Skeletal muscle tissue (tissue), 4 donors: ENCODE data around the gene CNEP1R1. TPM values are rescaled to one million over a fixed set of nuclear protein-coding genes. Genes with fewer than 3 reads are reported as not detected.

Source experiments
- H3K27ac ChIP-seq: one replicate; pipeline ENCODE4 v1.7.0; 2013; ENCODE audit warnings: mild to moderate bottlenecking, low read depth, low read length, inconsistent platforms
- H3K27me3 ChIP-seq, 3 donors: one replicate each; pipeline ENCODE4 v1.7.0; 2013; ENCODE audit warnings: low read length in 3 of 3; ENCODE audit not compliant: control insufficient read depth in 3 of 3, insufficient read depth in 3 of 3
- H3K36me3 ChIP-seq, 3 donors: one replicate each; pipeline ENCODE4 v1.7.0; 2013; ENCODE audit warnings: low read length in 3 of 3; ENCODE audit not compliant: control insufficient read depth in 3 of 3, insufficient read depth in 3 of 3
- H3K4me1 ChIP-seq, 3 donors: one replicate each; pipeline ENCODE4 v1.7.0; 2013; ENCODE audit warnings: low read length in 3 of 3, mild to moderate bottlenecking in 3 of 3; ENCODE audit not compliant: control insufficient read depth in 3 of 3, insufficient read depth in 3 of 3
- H3K4me3 ChIP-seq, 3 donors: one replicate each; pipeline ENCODE4 v1.7.0; 2013; ENCODE audit warnings: low read length in 3 of 3
- H3K9ac ChIP-seq, 3 donors: one replicate each; pipeline ENCODE4 v1.7.0; 2013; ENCODE audit warnings: low read length in 3 of 3, mild to moderate bottlenecking in 3 of 3, moderate library complexity in 2 of 3, low read depth in 1 of 3
- H3K9me3 ChIP-seq, 3 donors: one replicate each; pipeline ENCODE4 v1.7.0; 2013; ENCODE audit warnings: low read length in 3 of 3; ENCODE audit not compliant: control insufficient read depth in 3 of 3
- total RNA-seq: library from RNA; depleted of rRNA; stranded (reverse); fragments of >200 nt; gene quantifications from one replicate; pipeline ENCODE4 v1.2.3, GENCODE V29; 2014
- donor health status: Osteomylitis.

CNEP1R1 gene
- total RNA-seq, 1 donor from 2014 or later, result 34.4 TPM

- Histone ChIP-seq H3K36me3 (peaks cover 3 to 20% (median 15%) of the 10 kb centered on the region in 3 donors), H3K4me3 (no peak overlapping the region), H3K9ac (no peak overlapping the region), H3K27ac (no peak overlapping the region), H3K9me3 (no peaks in the 10 kb centered on the region), H3K4me1 (peaks cover 0 to 3% (median 0%) of the 10 kb centered on the region in 3 donors), H3K27me3 (peaks cover 0 to 3% (median 0%) of the 10 kb centered on the region in 3 donors)
Observed at GRCh38 chr16:50037662-50038220, 12.7 kb downstream of the CNEP1R1 start.

- H3K27ac ChIP-seq, result no peak overlapping the region
- H3K4me3 ChIP-seq, result no peak overlapping the region
- peaks cover 3 to 19% (median 14%) of the 10 kb centered on the region in 3 donors for H3K36me3 ChIP-seq
- no peaks in the 10 kb centered on the region for H3K9me3 ChIP-seq
- peaks cover 0 to 3% (median 0%) of the 10 kb centered on the region in 3 donors for H3K4me1 ChIP-seq
- H3K9ac ChIP-seq, result no peak overlapping the region
- H3K27me3 ChIP-seq, result peaks cover 0 to 3% (median 0%) of the 10 kb centered on the region in 3 donors
Observed at GRCh38 chr16:50038286-50038685, 13.3 kb downstream of the CNEP1R1 start.

- no peak overlapping the region for H3K9ac ChIP-seq
- H3K27me3 ChIP-seq, result peaks cover 0 to 3% (median under 1%) of the 10 kb centered on the region in 3 donors
- no peak overlapping the region for H3K4me3 ChIP-seq
- H3K9me3 ChIP-seq, result no peaks in the 10 kb centered on the region
- H3K36me3 ChIP-seq, result peaks cover 3 to 15% (median 12%) of the 10 kb centered on the region in 3 donors
- H3K4me1 ChIP-seq, result peaks cover 0 to 3% (median 0%) of the 10 kb centered on the region in 3 donors
- peak overlapping the region; percentile 15 for H3K27ac ChIP-seq
Observed at GRCh38 chr16:50038756-50039529, 13.9 kb downstream of the CNEP1R1 start.

- Histone ChIP-seq H3K4me3 (no peak overlapping the region), H3K27ac (no peak overlapping the region), H3K36me3 (peaks cover 3 to 8% (median 7%) of the 10 kb centered on the region in 3 donors), H3K4me1 (peaks cover 0 to 3% (median 0%) of the 10 kb centered on the region in 3 donors), H3K9ac (peak overlapping the region in 1 of 3 donors; percentile 19), H3K27me3 (peaks cover 0 to 3% (median 3%) of the 10 kb centered on the region in 3 donors), H3K9me3 (no peaks in the 10 kb centered on the region)
Observed at GRCh38 chr16:50040018-50040417, 15.0 kb downstream of the CNEP1R1 start.

- no peak overlapping the region for H3K27ac ChIP-seq
- peaks cover 0 to 3% (median 0%) of the 10 kb centered on the region in 3 donors for H3K4me1 ChIP-seq
- H3K27me3 ChIP-seq, result peaks cover 0 to 3% (median 3%) of the 10 kb centered on the region in 3 donors
- H3K36me3 ChIP-seq, result peaks cover 1 to 3% (median 2%) of the 10 kb centered on the region in 3 donors
- H3K9ac ChIP-seq, result no peak overlapping the region
- no peaks in the 10 kb centered on the region for H3K9me3 ChIP-seq
- no peak overlapping the region for H3K4me3 ChIP-seq
Observed at GRCh38 chr16:50040710-50041109, 15.7 kb downstream of the CNEP1R1 start.

GRCh38 chr16:50043358-50043757, 18.3 kb downstream of the CNEP1R1 start:
- peaks cover 0 to 9% (median 3%) of the 10 kb centered on the region in 3 donors for H3K27me3 ChIP-seq

GRCh38 chr16:50045412-50045811, 20.4 kb downstream of the CNEP1R1 start:
- Histone ChIP-seq H3K9me3 (no peaks in the 10 kb centered on the region), H3K27me3 (peaks cover 0 to 9% (median 3%) of the 10 kb centered on the region in 3 donors), H3K4me3 (no peak overlapping the region), H3K4me1 (no peaks in the 10 kb centered on the region), H3K27ac (no peak overlapping the region), H3K9ac (no peak overlapping the region), H3K36me3 (no peaks in the 10 kb centered on the region)

More at GRCh38 chr16:50043358-50043757, 18.3 kb downstream of the CNEP1R1 start:
- H3K27ac ChIP-seq, result no peak overlapping the region
- H3K9me3 ChIP-seq, result no peaks in the 10 kb centered on the region
- no peak overlapping the region for H3K9ac ChIP-seq
- H3K36me3 ChIP-seq, result no peaks in the 10 kb centered on the region
- H3K4me1 ChIP-seq, result peaks cover 0 to 3% (median 0%) of the 10 kb centered on the region in 3 donors
- H3K4me3 ChIP-seq, result no peak overlapping the region

GRCh38 chr16:50046853-50047252, 21.8 kb downstream of the CNEP1R1 start:
- Histone ChIP-seq H3K4me3 (no peak overlapping the region), H3K27me3 (peaks cover 0 to 7% (median 3%) of the 10 kb centered on the region in 3 donors), H3K9ac (no peak overlapping the region), H3K4me1 (no peaks in the 10 kb centered on the region), H3K9me3 (no peaks in the 10 kb centered on the region), H3K27ac (no peak overlapping the region), H3K36me3 (no peaks in the 10 kb centered on the region)

GRCh38 chr16:50047864-50048263, 22.8 kb downstream of the CNEP1R1 start:
- Histone ChIP-seq H3K9me3 (no peaks in the 10 kb centered on the region), H3K36me3 (no peaks in the 10 kb centered on the region), H3K4me1 (no peaks in the 10 kb centered on the region), H3K27me3 (peaks cover 0 to 7% (median 3%) of the 10 kb centered on the region in 3 donors), H3K9ac (no peak overlapping the region), H3K27ac (no peak overlapping the region), H3K4me3 (no peak overlapping the region)

- H3K27me3 ChIP-seq, result peaks cover 0 to 7% (median 0%) of the 10 kb centered on the region in 3 donors
- peaks cover 0 to under 1% (median 0%) of the 10 kb centered on the region in 3 donors for H3K9me3 ChIP-seq
- H3K9ac ChIP-seq, result no peak overlapping the region
- no peaks in the 10 kb centered on the region for H3K4me1 ChIP-seq
- no peaks in the 10 kb centered on the region for H3K36me3 ChIP-seq
- no peak overlapping the region for H3K4me3 ChIP-seq
- H3K27ac ChIP-seq, result no peak overlapping the region
Observed at GRCh38 chr16:50050802-50051201, 25.8 kb downstream of the CNEP1R1 start.
